Naive thymus-derived CD8-positive, alpha-beta T cell (primary cell): ENCODE results near the gene TRIP4. TPM values are rescaled to one million over a fixed set of nuclear protein-coding genes. Genes with fewer than 3 reads are reported as not detected.
"Not testable (repeated sequence)": the region's sequence is repeated elsewhere in the genome, so short reads cannot be mapped to it uniquely, and the experiment has no call there.

Experiments used
- ATAC-seq, 2 donors: fragments of 150-1000 bp; cut with Tn5 transposase in 1 of 2; sonication (Bioruptor Pico), chemical (Tn5 transposase) in 1 of 2; 1 replicate in 1 of 2; 2 replicates in 1 of 2; pipeline ENCODE4 v1.10.0; 2021; ENCODE audit warnings: mild to moderate bottlenecking in 2 of 2, moderate library complexity in 2 of 2
- POLR2A ChIA-PET: fragments of 350-600 bp; sonication (Branson Sonifier 250); formaldehyde crosslinking; loops from one replicate; lab custom pipeline; 2021; ENCODE audit warnings: antibody characterized with exemption; lab: Charles Lee
- DNase-seq, 10 donors: peaks; one replicate each; pipeline versions ENCODE4 v3.0.0 to v3.0.0-alpha.2; 2020 to 2022
- H3K27ac Mint-ChIP-seq, 10 donors: one replicate each; pipeline ENCODE4 v1.8.0; 2020 to 2022; ENCODE audit warnings: mild to moderate bottlenecking in 10 of 10, mixed read lengths in 10 of 10, moderate library complexity in 4 of 10, inconsistent platforms in 1 of 10
- H3K27me3 Mint-ChIP-seq, 5 donors: one replicate each; pipeline ENCODE4 v1.8.0; 2021 to 2022; ENCODE audit warnings: mixed read lengths in 5 of 5
- H3K36me3 Mint-ChIP-seq, 3 donors: one replicate each; pipeline ENCODE4 v1.8.0; 2020 to 2022; ENCODE audit warnings: mixed read lengths in 3 of 3, mild to moderate bottlenecking in 2 of 3, inconsistent platforms in 1 of 3
- H3K4me1 Mint-ChIP-seq, 4 donors: one replicate each; pipeline ENCODE4 v1.8.0; 2021 to 2022; ENCODE audit warnings: mixed read lengths in 4 of 4
- H3K4me3 Mint-ChIP-seq, 10 donors: one replicate each; pipeline ENCODE4 v1.8.0; 2020 to 2022; ENCODE audit warnings: mild to moderate bottlenecking in 10 of 10, mixed read lengths in 10 of 10, moderate library complexity in 6 of 10, inconsistent platforms in 1 of 10
- H3K9me3 Mint-ChIP-seq, 9 donors: one replicate each; pipeline ENCODE4 v1.8.0; 2020 to 2022; ENCODE audit warnings: mixed read lengths in 9 of 9, mild to moderate bottlenecking in 3 of 9, inconsistent platforms in 1 of 9, moderate library complexity in 1 of 9
- polyA plus RNA-seq, 3 donors: library from polyadenylated mRNA; unstranded; fragments of 300-500 nt; fragmentation: Illumina TruSeq; gene quantifications; one replicate each; pipeline ENCODE4 v1.2.3, GENCODE V29; 2021
- total RNA-seq, 8 experiments: library from RNA in 2 of 8; stranded (reverse) in 2 of 8; gene quantifications; one replicate each; pipeline ENCODE4 v1.2.3 and lab custom pipeline; 2021 to 2026

The TRIP4 gene
- total and polyA plus RNA-seq, 5 experiments from 2014 or later, result 19.7 to 27.2 (median 24.3) TPM

DNA sequence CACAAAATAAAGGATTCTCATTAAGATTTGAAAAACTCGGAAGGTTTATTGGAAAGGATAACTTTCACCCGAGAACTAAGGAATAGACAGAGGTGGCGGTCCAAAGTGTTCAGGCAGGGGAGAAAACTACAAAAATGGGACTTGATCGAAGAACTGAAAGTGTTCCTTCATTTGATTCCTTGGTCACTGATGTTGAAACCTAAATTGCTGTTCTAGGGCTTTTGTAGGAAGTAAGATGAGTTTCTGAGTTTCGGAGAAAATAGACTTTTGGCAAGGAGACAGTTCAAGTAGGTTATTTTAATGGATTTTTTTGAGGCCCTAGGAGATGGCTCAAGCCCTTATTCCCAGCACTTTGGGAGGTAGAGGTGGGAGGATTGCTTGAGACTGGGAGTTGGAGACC is 1.4 kb downstream of the TRIP4 start:
- Mint-ChIP-seq H3K36me3 (peaks cover 0 to 12% (median 4%) of the 10 kb centered on the region in 3 donors), H3K27ac (peak overlapping the region in 7 of 10 donors; percentile 15 to 72 (median 56)), H3K9me3 (no peaks in the 10 kb centered on the region), H3K27me3 (no peaks in the 10 kb centered on the region), H3K4me3 (peak overlapping the region; percentile 50 to 100 (median 80)), H3K4me1 (peaks cover 11 to 28% (median 20%) of the 10 kb centered on the region in 4 donors)
- ATAC-seq, result no peak
- POLR2A ChIA-PET, result no interaction called here
- DNase-seq, result no peak

GRCh38 chr15:64392471-64392870 is 4.8 kb downstream of the TRIP4 start:
- peak overlapping the region in 1 of 10 donors; percentile 38 for H3K4me3 Mint-ChIP-seq
- H3K27ac Mint-ChIP-seq, result peak overlapping the region in 4 of 10 donors; percentile 9 to 90 (median 38)

GRCh38 chr15:64396789-64397188 is 9.2 kb downstream of the TRIP4 start:
- Mint-ChIP-seq H3K27ac (peak overlapping the region in 1 of 10 donors; percentile 6), H3K27me3 (no peaks in the 10 kb centered on the region), H3K4me3 (no peak overlapping the region), H3K4me1 (peaks cover 0 to 11% (median 2%) of the 10 kb centered on the region in 4 donors), H3K36me3 (peaks cover 8 to 81% (median 18%) of the 10 kb centered on the region in 3 donors), H3K9me3 (no peaks in the 10 kb centered on the region)
- POLR2A ChIA-PET, result interaction anchor here (1.0 kb wide), 1 partner anchor 9 kb away, joined by 3 read pairs; the partner anchor contains the start of gene TRIP4
- DNase-seq (no peak), ATAC-seq (no peak)

More at GRCh38 chr15:64392471-64392870, 4.8 kb downstream of the TRIP4 start:
- H3K36me3 Mint-ChIP-seq, result peaks cover 5 to 42% (median 12%) of the 10 kb centered on the region in 3 donors
- DNase-seq, ATAC-seq, POLR2A ChIA-PET, H3K9me3 Mint-ChIP-seq, H3K27me3 Mint-ChIP-seq: not testable (repeated sequence)
- H3K4me1 Mint-ChIP-seq, result peaks cover 10 to 29% (median 19%) of the 10 kb centered on the region in 4 donors

DNA sequence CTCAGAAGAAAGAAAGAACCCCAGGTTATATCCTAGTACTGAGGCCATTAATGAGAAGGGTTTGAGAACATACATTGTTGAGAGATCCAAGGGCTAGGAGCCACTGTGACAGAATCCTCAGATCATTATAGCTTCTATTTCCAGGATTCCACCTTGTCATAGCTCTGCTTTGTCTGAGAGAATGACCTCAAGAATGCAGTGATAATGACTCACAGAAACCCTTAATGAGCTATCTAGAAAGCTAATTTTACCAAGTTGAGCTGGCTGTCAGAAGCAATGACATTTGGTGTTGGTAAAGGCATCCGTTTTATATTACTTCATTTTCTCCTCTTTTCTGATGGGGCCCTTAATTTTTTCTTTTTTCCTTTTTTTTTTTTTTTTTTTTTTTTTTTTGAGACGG is 10.9 kb downstream of the TRIP4 start:
- Mint-ChIP-seq H3K9me3 (no peaks in the 10 kb centered on the region), H3K27me3 (no peaks in the 10 kb centered on the region), H3K4me3 (no peak overlapping the region), H3K27ac (no peak overlapping the region), H3K4me1 (peaks cover 0 to 8% (median under 1%) of the 10 kb centered on the region in 4 donors), H3K36me3 (peaks cover 8 to 92% (median 18%) of the 10 kb centered on the region in 3 donors)
- ATAC-seq, result no peak
- POLR2A ChIA-PET, result interaction anchor here (0.6 to 0.7 kb wide), 2 partner anchors 10 to 28 kb away, joined by 4 to 5 read pairs; no protein-coding TSS in a partner anchor
- DNase-seq, result no peak

DNA sequence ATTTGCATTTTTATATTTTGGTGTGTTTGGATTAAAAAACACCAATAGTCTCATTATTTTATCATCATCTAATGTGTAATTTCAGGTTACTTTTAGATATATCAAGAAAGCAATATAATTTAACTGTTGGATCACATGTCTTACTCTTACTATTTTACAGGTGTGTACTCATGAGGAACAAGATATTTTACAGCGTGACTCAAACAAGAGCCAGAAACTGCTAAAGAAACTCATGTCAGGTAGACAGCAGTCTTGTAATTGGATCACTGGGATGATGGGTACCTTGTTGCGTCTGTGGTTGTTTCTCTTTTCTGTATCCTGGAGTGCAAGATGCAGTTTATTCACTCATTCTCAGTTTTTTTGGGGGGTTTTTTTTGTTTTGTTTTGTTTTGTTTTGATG is 12.9 kb downstream of the TRIP4 start:
- H3K27ac Mint-ChIP-seq, result peak overlapping the region in 1 of 10 donors; percentile 20
- H3K4me3 Mint-ChIP-seq, result no peak overlapping the region
- peaks cover 8 to 91% (median 20%) of the 10 kb centered on the region in 3 donors for H3K36me3 Mint-ChIP-seq
- H3K27me3 Mint-ChIP-seq, result no peaks in the 10 kb centered on the region
- no peaks in the 10 kb centered on the region for H3K9me3 Mint-ChIP-seq
- H3K4me1 Mint-ChIP-seq, result no peaks in the 10 kb centered on the region
- DNase-seq (no peak), ATAC-seq (no peak)
- POLR2A ChIA-PET, result no interaction called here

DNA sequence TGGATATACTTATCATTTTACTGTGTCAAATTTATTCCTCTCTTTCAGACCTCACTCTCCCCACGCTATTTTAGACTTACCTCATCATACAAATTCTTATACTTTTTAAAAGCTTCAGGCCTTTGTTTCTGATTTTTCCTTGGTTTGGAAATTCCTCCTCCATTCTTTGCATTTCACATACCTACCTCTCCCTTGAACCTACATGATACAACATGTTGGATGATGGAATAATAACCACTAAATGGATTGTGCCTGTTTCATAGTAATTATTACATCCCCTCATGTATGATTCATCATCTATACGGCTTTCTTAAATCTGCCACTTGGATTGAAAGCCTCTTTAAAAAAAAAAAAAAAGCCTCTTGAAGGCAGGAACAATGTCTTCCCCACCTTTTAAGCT is 24.6 kb downstream of the TRIP4 start:
- no peaks in the 10 kb centered on the region for H3K9me3 Mint-ChIP-seq
- ATAC-seq (no peak), DNase-seq (no peak)
- H3K36me3 Mint-ChIP-seq, result peaks cover 18 to 86% (median 30%) of the 10 kb centered on the region in 3 donors
- POLR2A ChIA-PET, result interaction anchor here (0.5 kb wide), 1 partner anchor 249 kb away, joined by 3 read pairs; no protein-coding TSS in a partner anchor
- H3K4me1 Mint-ChIP-seq, result no peaks in the 10 kb centered on the region
- no peak overlapping the region for H3K27ac Mint-ChIP-seq
- no peaks in the 10 kb centered on the region for H3K27me3 Mint-ChIP-seq
- H3K4me3 Mint-ChIP-seq, result no peak overlapping the region

DNA sequence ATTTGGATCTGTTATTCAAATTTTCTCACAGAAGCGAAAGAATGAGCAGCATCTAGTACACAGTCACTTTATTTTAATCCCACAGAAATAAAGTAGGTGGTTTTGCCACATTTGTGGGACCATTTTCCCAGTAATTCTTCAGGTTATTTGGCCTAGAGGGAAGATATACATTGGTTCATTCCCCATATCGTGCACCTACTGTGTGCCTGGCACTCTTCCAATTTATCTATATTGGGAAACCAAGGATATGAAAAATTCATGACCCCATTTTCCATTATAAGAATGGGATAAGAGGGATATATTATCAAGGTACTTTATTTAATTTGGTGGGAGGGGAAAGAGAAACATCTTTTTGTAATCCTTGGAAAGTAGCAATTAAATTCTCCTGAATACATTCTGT is 35.1 kb downstream of the TRIP4 start:
- Mint-ChIP-seq H3K9me3 (no peaks in the 10 kb centered on the region), H3K36me3 (peaks cover 0 to 66% (median 22%) of the 10 kb centered on the region in 3 donors), H3K4me3 (no peak overlapping the region), H3K27me3 (no peaks in the 10 kb centered on the region), H3K4me1 (peaks cover 10 to 18% (median 15%) of the 10 kb centered on the region in 4 donors), H3K27ac (no peak overlapping the region)
- DNase-seq (no peak), ATAC-seq (no peak)
- POLR2A ChIA-PET, result no interaction called here

GRCh38 chr15:64423970-64424369 is 36.3 kb downstream of the TRIP4 start:
- H3K4me3 Mint-ChIP-seq, result no peak overlapping the region
- POLR2A ChIA-PET, result no interaction called here
- H3K4me1 Mint-ChIP-seq, result peaks cover 13 to 28% (median 25%) of the 10 kb centered on the region in 4 donors
- DNase-seq (no peak), ATAC-seq (no peak)
- H3K27me3 Mint-ChIP-seq, result no peaks in the 10 kb centered on the region
- H3K36me3 Mint-ChIP-seq, result peaks cover 0 to 55% (median 18%) of the 10 kb centered on the region in 3 donors
- peak overlapping the region in 6 of 10 donors; percentile 0 to 73 (median 36) for H3K27ac Mint-ChIP-seq
- H3K9me3 Mint-ChIP-seq, result no peaks in the 10 kb centered on the region

GRCh38 chr15:64425221-64425620 is 37.6 kb downstream of the TRIP4 start:
- peaks cover 0 to 42% (median 18%) of the 10 kb centered on the region in 3 donors for H3K36me3 Mint-ChIP-seq

GRCh38 chr15:64426845-64427465 is 39.3 kb downstream of the TRIP4 start:
- POLR2A ChIA-PET, result interaction anchor here (0.6 to 1.9 kb wide), 9 partner anchors 10 to 227 kb away, joined by 3 to 9 read pairs (median 5); no protein-coding TSS in a partner anchor
- peaks cover 0 to 35% (median 18%) of the 10 kb centered on the region in 3 donors for H3K36me3 Mint-ChIP-seq

More at GRCh38 chr15:64425221-64425620, 37.6 kb downstream of the TRIP4 start:
- peak overlapping the region in 8 of 10 donors; percentile 4 to 67 (median 28) for H3K27ac Mint-ChIP-seq
- ATAC-seq (no peak), DNase-seq (no peak)
- no peaks in the 10 kb centered on the region for H3K9me3 Mint-ChIP-seq
- H3K27me3 Mint-ChIP-seq, result no peaks in the 10 kb centered on the region
- peaks cover 21 to 38% (median 35%) of the 10 kb centered on the region in 4 donors for H3K4me1 Mint-ChIP-seq
- H3K4me3 Mint-ChIP-seq, result no peak overlapping the region
- POLR2A ChIA-PET, result interaction anchor here (0.6 to 0.7 kb wide), 3 partner anchors 15 to 202 kb away, joined by 3 read pairs; no protein-coding TSS in a partner anchor

DNA sequence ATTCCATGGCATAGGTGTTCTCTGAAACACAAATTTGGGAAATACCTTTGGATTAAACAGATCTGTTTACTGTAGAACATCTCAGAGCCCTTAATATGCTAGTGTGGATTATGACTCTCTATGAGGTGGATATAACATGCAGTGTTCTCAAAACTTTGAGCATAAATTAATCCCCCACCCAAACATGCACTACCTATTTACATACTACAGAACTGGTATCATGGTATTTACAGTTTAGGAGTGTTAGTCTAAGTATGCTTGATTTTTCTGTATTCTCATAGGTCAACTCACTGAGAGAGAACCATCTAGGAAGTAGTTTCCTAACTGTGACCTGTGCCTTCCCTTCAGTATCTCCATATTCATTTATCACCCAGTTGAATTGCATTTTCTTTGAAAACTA is 41.8 kb downstream of the TRIP4 start:
- no peaks in the 10 kb centered on the region for H3K27me3 Mint-ChIP-seq
- POLR2A ChIA-PET, result interaction anchor here (1.2 to 1.7 kb wide), 4 partner anchors 30 to 224 kb away, joined by 3 to 16 read pairs (median 4); partner anchors contain the start of gene ZNF609
- H3K4me1 Mint-ChIP-seq, result peaks cover 24 to 51% (median 46%) of the 10 kb centered on the region in 4 donors
- H3K27ac Mint-ChIP-seq, result peak overlapping the region; percentile 67 to 97 (median 93)
- peak overlapping the region in 9 of 10 donors; percentile 17 to 86 (median 73) for H3K4me3 Mint-ChIP-seq
- H3K9me3 Mint-ChIP-seq, result no peaks in the 10 kb centered on the region
- peak in 1 of 2 donors; percentile 8 for ATAC-seq
- DNase-seq, result no peak
- peaks cover 0 to 19% (median 13%) of the 10 kb centered on the region in 3 donors for H3K36me3 Mint-ChIP-seq

More at GRCh38 chr15:64426845-64427465, 39.3 kb downstream of the TRIP4 start:
- Mint-ChIP-seq H3K27me3 (no peaks in the 10 kb centered on the region), H3K4me1 (peaks cover 24 to 49% (median 46%) of the 10 kb centered on the region in 4 donors), H3K27ac (peak overlapping the region; percentile 68 to 96 (median 91)), H3K4me3 (peak overlapping the region in 8 of 10 donors; percentile 42 to 73 (median 52)), H3K9me3 (no peaks in the 10 kb centered on the region)
- peak in 2 of 10 donors; percentile 26 to 28 for DNase-seq
- no peak for ATAC-seq

- Mint-ChIP-seq H3K4me3 (peak overlapping the region; percentile 34 to 86 (median 72)), H3K9me3 (no peaks in the 10 kb centered on the region), H3K27ac (peak overlapping the region; percentile 67 to 97 (median 93)), H3K36me3 (peaks cover 0 to 14% (median 12%) of the 10 kb centered on the region in 3 donors), H3K4me1 (peaks cover 25 to 52% (median 47%) of the 10 kb centered on the region in 4 donors), H3K27me3 (no peaks in the 10 kb centered on the region)
- DNase-seq, result peak in 9 of 10 donors; percentile 23 to 87 (median 68)
- POLR2A ChIA-PET, result interaction anchor here (0.6 to 1.9 kb wide), 10 partner anchors 14 to 464 kb away, joined by 3 to 16 read pairs (median 4); partner anchors contain the start of genes TRIP4 and ZNF609
- peak; percentile 84 to 96 for ATAC-seq
Observed at GRCh38 chr15:64430000-64430735, 42.5 kb downstream of the TRIP4 start.
